ENCODE measurements around the gene SLC24A3. TPM values are rescaled to one million over a fixed set of nuclear protein-coding genes. Genes with fewer than 3 reads are reported as not detected.

SLC24A3 gene
- total RNA-seq, 1 experiment from 2014 or later, result 46.0 TPM

- Histone ChIP-seq H3K27ac (ENCODE audit: low read depth, low read length, poor library complexity, severe bottlenecking) (no peak overlapping the region), H3K36me3 (ENCODE audit: insufficient read depth, low read length, poor library complexity, severe bottlenecking) (no peaks in the 10 kb centered on the region), H3K4me1 (ENCODE audit: insufficient read depth, low read length, poor library complexity, severe bottlenecking) (no peaks in the 10 kb centered on the region), H3K9me3 (ENCODE audit: low read depth, low read length, poor library complexity, severe bottlenecking) (no peaks in the 10 kb centered on the region), H3K27me3 (replicated peaks; ENCODE audit: insufficient read depth, low read depth, low read length, poor library complexity) (no peaks in the 10 kb centered on the region), H3K4me3 (ENCODE audit: low read depth, low read length, poor library complexity, severe bottlenecking) (no peak overlapping the region)
- no peak for TF ChIP-seq CTCF (conservative IDR thresholded peaks at IDR 0.05; ENCODE audit: low read depth, low read length)
- ChIA-PET CTCF (no interaction called here), POLR2A (ENCODE audit: low non-redundant PET) (no interaction called here)
- intact Hi-C loops (cut with micrococcal nuclease; ENCODE audit: unreplicated experiment), result no loop called here
- BruUV-seq (replicated peaks), result no TSS peak
- no peak for DNase-seq (ENCODE audit: low spot score)
Observed at GRCh38 chr20:19478320-19478895, 266.0 kb downstream of the SLC24A3 start.

GRCh38 chr20:19482726-19483125 lies 270.3 kb downstream of the SLC24A3 start:
- ChIA-PET POLR2A (ENCODE audit: low non-redundant PET) (no interaction called here), CTCF (no interaction called here)
- no peaks in the 10 kb centered on the region for H3K27me3 ChIP-seq (replicated peaks; ENCODE audit: insufficient read depth, low read depth, low read length, poor library complexity)
- no peaks in the 10 kb centered on the region for H3K4me1 ChIP-seq (ENCODE audit: insufficient read depth, low read length, poor library complexity, severe bottlenecking)
- no peak overlapping the region for H3K4me3 ChIP-seq (ENCODE audit: low read depth, low read length, poor library complexity, severe bottlenecking)
- H3K9me3 ChIP-seq (ENCODE audit: low read depth, low read length, poor library complexity, severe bottlenecking), result no peaks in the 10 kb centered on the region
- no peak for DNase-seq (ENCODE audit: low spot score)
- TF ChIP-seq EZH2 (IDR thresholded peaks at IDR 0.05; ENCODE audit: borderline replicate concordance, low read depth, low read length, poor library complexity, severe bottlenecking), result no peak
- no TSS peak for BruUV-seq (replicated peaks)
- no peaks in the 10 kb centered on the region for H3K36me3 ChIP-seq (ENCODE audit: insufficient read depth, low read length, poor library complexity, severe bottlenecking)
- intact Hi-C loops (cut with micrococcal nuclease; ENCODE audit: unreplicated experiment), result no loop called here
- H3K27ac ChIP-seq (ENCODE audit: low read depth, low read length, poor library complexity, severe bottlenecking), result no peak overlapping the region

GRCh38 chr20:19483309-19483708 lies 270.9 kb downstream of the SLC24A3 start:
- no peaks in the 10 kb centered on the region for H3K36me3 ChIP-seq (ENCODE audit: insufficient read depth, low read length, poor library complexity, severe bottlenecking)
- H3K27ac ChIP-seq (ENCODE audit: low read depth, low read length, poor library complexity, severe bottlenecking), result no peak overlapping the region
- no peaks in the 10 kb centered on the region for H3K4me1 ChIP-seq (ENCODE audit: insufficient read depth, low read length, poor library complexity, severe bottlenecking)
- no TSS peak for BruUV-seq (replicated peaks)
- CTCF ChIA-PET, result no interaction called here
- no peaks in the 10 kb centered on the region for H3K27me3 ChIP-seq (replicated peaks; ENCODE audit: insufficient read depth, low read depth, low read length, poor library complexity)
- POLR2A ChIA-PET (ENCODE audit: low non-redundant PET), result no interaction called here
- intact Hi-C loops (cut with micrococcal nuclease; ENCODE audit: unreplicated experiment), result no loop called here
- H3K4me3 ChIP-seq (ENCODE audit: low read depth, low read length, poor library complexity, severe bottlenecking), result no peak overlapping the region
- DNase-seq (ENCODE audit: low spot score), result no peak
- TF ChIP-seq CTCF (conservative IDR thresholded peaks at IDR 0.05; ENCODE audit: low read depth, low read length) (no peak), EZH2 (IDR thresholded peaks at IDR 0.05; ENCODE audit: borderline replicate concordance, low read depth, low read length, poor library complexity, severe bottlenecking) (no peak)
- H3K9me3 ChIP-seq (ENCODE audit: low read depth, low read length, poor library complexity, severe bottlenecking), result no peaks in the 10 kb centered on the region

GRCh38 chr20:19486446-19486845 lies 274.0 kb downstream of the SLC24A3 start:
- no peak for DNase-seq (ENCODE audit: low spot score)
- H3K4me3 ChIP-seq (ENCODE audit: low read depth, low read length, poor library complexity, severe bottlenecking), result no peak overlapping the region
- no peaks in the 10 kb centered on the region for H3K4me1 ChIP-seq (ENCODE audit: insufficient read depth, low read length, poor library complexity, severe bottlenecking)
- no peaks in the 10 kb centered on the region for H3K9me3 ChIP-seq (ENCODE audit: low read depth, low read length, poor library complexity, severe bottlenecking)
- ChIA-PET CTCF (no interaction called here), POLR2A (ENCODE audit: low non-redundant PET) (no interaction called here)
- intact Hi-C loops (cut with micrococcal nuclease; ENCODE audit: unreplicated experiment), result no loop called here
- no TSS peak for BruUV-seq (replicated peaks)
- H3K36me3 ChIP-seq (ENCODE audit: insufficient read depth, low read length, poor library complexity, severe bottlenecking), result no peaks in the 10 kb centered on the region
- TF ChIP-seq CTCF (conservative IDR thresholded peaks at IDR 0.05; ENCODE audit: low read depth, low read length) (no peak), EZH2 (IDR thresholded peaks at IDR 0.05; ENCODE audit: borderline replicate concordance, low read depth, low read length, poor library complexity, severe bottlenecking) (no peak)
- no peaks in the 10 kb centered on the region for H3K27me3 ChIP-seq (replicated peaks; ENCODE audit: insufficient read depth, low read depth, low read length, poor library complexity)
- no peak overlapping the region for H3K27ac ChIP-seq (ENCODE audit: low read depth, low read length, poor library complexity, severe bottlenecking)
